ENCODE data around the gene ST3GAL4. TPM values are rescaled to one million over a fixed set of nuclear protein-coding genes. Genes with fewer than 3 reads are reported as not detected.
A peak's percentile ranks its signal among the peaks of the same experiment; 100 is the strongest.
"Not testable (repeated sequence)": the region's sequence is repeated elsewhere in the genome, so short reads cannot be mapped to it uniquely, and the experiment has no call there.

Gene ST3GAL4
- polyA plus RNA-seq, 10 donors: 22.7 to 35.4 (median 26.7) TPM

GRCh38 chr11:126383339-126384335, 28.2 kb downstream of the ST3GAL4 start:
- DNase-seq: no peak

DNA sequence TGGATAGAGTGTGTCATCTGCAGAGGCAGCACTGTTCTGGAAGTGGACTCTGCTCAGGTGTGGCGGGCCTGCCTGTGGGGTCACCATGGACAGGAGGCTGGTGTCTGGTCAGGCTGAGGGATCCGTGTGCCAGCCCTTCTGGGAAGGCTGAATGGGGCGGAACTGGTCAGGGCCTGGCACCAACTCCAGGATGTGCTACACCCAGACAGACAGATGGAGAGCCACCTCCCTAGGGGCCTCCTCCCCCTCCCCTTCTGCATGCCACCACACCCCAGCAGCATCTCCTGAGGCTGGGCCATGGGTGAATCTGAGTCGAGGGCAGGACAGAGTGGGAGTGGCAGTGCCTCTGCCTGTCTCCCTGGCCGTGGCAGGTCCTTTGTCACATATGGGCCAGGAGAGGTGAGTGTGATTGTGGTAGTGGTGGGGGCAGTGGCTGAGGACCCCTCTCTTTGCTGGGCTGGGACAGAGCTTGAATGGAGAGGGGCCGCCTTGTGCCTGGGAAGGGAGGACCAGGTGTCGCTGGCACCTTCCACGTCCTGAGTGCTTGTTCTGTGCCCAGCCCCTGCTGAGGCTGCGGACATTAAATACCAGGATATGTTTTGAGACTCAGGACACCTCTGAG, 29.1 kb downstream of the ST3GAL4 start:
- no peak for DNase-seq

- no peak for DNase-seq
Measured at GRCh38 chr11:126385991-126386728, 30.7 kb downstream of the ST3GAL4 start.

- DNase-seq: not testable (repeated sequence)
Measured at GRCh38 chr11:126386729-126387071, 31.2 kb downstream of the ST3GAL4 start.

DNA sequence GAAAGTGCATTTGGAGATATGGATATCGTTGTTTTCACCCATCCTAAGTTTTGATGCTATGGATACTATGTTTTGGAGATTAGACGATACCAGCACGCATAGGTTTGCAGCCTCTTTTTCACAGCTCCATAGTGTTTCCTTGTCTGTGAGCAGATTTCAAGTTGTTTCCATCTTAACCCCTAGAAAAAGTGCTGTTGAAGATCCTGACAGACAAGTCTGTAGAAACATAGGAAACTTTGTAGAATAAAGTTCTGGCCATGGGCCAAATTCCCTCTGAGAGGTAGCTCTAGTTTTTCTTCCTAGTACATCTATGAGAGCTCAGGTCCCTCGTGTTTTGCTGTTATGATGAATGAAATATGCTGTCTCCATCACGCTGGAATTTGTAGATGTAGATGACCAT, 32.4 kb downstream of the ST3GAL4 start:
- no peak for DNase-seq

- peak in 1 of 3 donors; percentile 58 for DNase-seq
Measured at GRCh38 chr11:126390272-126390867, 34.9 kb downstream of the ST3GAL4 start.

GRCh38 chr11:126391286-126391954, 35.9 kb downstream of the ST3GAL4 start:
- no peak for DNase-seq

GRCh38 chr11:126391970-126392632, 36.6 kb downstream of the ST3GAL4 start:
- peak in 2 of 3 donors; percentile 37 to 40 for DNase-seq

GRCh38 chr11:126392633-126393013, 37.1 kb downstream of the ST3GAL4 start:
- DNase-seq: peak in 2 of 3 donors; percentile 55 to 82

DNA sequence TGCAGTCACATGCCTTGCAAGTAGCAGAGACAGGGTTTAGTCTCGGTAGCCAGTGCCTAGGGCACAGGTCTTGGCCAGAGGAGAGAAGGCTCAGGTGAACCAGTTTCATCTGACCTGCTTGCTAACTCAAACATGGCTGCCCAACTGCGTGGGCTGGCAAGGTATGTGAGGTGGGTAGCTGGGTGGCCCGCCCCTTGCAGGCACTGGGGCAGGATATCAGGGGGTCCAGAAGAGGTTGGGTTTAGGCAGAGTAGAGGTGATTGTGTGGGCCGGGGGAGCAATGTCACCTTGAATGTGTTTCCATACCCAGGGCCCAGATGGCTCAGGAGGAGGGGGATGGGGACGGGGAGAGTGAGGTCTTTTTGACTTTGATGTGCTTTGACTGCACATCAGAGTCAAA, 37.7 kb downstream of the ST3GAL4 start:
- no peak for DNase-seq

DNA sequence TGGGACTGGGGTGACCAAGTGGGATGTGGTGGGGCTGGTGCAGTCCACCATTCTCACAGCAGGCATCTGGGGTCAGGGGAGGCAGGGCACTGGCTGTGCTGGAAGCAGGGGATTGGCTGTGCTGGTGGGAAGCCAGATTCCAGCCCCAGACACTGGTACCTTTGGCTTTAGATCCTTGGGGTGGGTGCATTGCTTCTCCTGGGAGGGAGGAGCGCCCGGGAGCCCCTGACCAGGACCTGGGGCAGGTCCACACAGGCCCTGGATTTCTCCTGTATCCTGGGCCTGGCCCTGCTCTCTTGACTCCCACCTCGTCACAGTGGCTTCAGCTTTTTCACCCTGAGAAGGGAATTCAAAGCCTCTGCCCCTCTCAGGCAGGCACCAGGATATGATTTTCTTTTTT, 38.5 kb downstream of the ST3GAL4 start:
- DNase-seq: no peak

GRCh38 chr11:126394634-126395072, 39.2 kb downstream of the ST3GAL4 start:
- DNase-seq: not testable (repeated sequence)

DNA sequence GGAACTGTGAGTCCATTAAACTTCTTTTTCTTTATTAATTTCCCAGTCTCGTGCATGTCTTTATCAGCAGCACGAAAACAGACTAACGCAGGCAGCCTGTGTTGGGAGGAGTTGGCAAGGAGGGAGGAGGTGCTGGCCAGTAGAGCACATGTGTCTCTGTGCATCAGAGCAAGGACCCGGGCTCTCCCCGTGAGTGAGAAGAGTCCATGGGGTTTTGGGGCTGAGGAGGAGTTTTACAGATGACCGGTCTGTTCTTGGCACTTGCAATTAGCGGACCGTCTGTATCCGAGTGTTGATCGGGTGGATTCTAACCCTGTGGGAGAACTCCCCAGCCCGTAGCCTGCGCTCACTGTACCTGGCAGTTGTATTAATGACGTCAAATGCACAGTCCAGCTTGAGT, 40.3 kb downstream of the ST3GAL4 start:
- DNase-seq: peak; percentile 46 to 80 (median 58)

DNA sequence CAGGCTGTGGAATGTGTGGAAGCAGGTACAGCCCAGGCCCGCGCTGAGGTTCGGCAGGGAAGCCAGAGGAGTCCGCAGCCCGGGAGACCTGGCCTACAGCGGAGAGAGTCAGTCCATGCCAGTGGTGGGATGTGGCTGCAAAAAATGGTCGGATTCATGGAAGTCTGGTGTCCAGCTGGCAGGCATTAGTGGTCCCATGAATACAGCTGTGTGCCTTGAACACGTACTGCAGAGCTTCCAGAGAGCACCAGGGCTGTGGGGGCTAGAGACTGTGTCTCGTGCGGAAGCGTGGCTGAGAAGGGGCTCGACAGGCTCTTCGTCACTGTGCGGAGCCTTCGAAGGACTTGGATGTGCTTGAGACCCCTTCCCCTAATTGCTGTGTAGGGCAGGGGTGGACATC, 40.8 kb downstream of the ST3GAL4 start:
- DNase-seq: peak in 1 of 3 donors; percentile 70

DNA sequence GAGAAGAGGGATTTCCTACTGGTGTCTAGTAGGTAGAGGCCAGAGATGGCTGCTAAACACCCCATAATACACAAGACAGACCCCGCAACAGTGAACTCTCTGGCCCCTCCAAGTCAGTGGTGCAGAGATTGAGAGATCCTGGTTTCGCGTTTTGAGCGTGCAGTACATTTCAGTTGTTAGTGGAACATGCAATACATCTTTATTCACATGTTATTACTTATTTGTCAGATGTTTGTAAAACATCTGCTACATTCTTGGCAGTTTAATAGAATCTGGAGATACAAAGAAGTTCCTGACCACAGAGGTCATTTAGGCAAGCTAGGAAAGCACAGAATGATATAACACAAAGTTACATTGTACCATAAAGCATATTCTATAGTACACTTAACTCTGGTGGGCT, 41.5 kb downstream of the ST3GAL4 start:
- DNase-seq: peak in 1 of 3 donors; percentile 54

- no peak for DNase-seq
Measured at GRCh38 chr11:126398296-126398695, 42.8 kb downstream of the ST3GAL4 start.

DNA sequence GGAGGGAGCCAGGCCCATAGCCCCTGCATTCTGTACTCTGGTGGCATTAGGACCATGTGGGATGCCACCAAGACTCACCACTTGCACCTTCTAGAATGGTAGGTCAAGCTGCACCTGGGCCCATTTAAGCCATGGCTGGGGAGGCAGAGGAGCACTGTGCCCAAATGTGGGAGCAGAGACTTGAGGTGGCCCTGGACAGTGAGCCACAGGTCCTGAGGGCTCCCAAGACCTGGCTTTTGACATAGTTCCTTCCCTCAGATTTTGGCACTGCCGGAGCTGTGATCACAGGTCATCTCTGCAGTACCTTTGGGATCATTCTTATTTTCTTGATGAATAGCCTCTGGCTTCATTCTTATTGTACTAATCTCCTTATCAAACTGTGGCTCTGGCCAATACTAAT, 43.2 kb downstream of the ST3GAL4 start:
- no peak for DNase-seq

DNA sequence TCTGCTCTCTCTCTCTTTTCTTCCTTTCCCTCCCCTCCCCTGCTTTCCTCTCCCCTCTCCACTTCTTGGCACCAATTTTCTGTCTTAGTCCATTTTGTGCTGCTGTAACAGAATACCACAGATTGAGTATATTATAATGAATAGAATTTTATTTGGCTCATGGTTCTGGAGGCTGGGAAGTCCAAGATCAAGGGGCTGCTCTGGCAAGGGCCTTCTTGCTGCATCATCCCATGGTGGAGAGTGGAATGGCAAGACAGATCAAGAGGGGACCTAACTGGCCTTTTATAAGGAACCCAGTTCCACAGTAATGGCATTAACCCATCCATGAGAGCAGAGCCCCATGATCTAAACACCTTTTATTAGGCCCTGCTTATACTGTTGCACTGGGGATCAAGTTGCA, 44.5 kb downstream of the ST3GAL4 start:
- DNase-seq: no peak

DNA sequence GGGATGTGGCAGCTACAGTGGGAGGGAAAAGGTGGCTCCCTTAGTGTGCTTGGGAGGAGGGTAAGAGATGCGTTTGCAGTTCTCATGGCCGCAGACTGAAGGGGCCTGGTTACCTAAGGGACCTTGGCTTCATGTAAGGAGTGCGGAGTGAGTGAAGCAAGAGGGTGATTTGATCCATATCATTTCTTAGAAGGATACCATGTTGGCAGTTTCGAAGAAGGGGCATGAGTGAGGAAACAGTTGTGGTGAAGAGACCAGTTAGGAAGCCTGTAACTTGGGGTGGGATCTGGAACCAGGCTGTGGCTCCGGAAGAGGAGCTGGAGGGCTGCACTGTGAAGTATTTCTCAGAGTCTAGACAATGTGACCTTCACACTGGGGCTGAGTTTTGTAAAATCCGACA, 45.0 kb downstream of the ST3GAL4 start:
- no peak for DNase-seq

- DNase-seq: no peak
Measured at GRCh38 chr11:126403022-126403581, 47.6 kb downstream of the ST3GAL4 start.

Data from muscle of back (tissue), 11 donors.